Measurements from ENCODE around the gene TCHP. TPM values are rescaled to one million over a fixed set of nuclear protein-coding genes. Genes with fewer than 3 reads are reported as not detected.
A peak's percentile ranks its signal among the peaks of the same experiment; 100 is the strongest.
"Not testable (repeated sequence)": the region's sequence is repeated elsewhere in the genome, so short reads cannot be mapped to it uniquely, and the experiment has no call there.

Gene TCHP
- total RNA-seq, 4 donors from 2014 or later, result 11.4 to 39.6 (median 21.1) TPM

DNA sequence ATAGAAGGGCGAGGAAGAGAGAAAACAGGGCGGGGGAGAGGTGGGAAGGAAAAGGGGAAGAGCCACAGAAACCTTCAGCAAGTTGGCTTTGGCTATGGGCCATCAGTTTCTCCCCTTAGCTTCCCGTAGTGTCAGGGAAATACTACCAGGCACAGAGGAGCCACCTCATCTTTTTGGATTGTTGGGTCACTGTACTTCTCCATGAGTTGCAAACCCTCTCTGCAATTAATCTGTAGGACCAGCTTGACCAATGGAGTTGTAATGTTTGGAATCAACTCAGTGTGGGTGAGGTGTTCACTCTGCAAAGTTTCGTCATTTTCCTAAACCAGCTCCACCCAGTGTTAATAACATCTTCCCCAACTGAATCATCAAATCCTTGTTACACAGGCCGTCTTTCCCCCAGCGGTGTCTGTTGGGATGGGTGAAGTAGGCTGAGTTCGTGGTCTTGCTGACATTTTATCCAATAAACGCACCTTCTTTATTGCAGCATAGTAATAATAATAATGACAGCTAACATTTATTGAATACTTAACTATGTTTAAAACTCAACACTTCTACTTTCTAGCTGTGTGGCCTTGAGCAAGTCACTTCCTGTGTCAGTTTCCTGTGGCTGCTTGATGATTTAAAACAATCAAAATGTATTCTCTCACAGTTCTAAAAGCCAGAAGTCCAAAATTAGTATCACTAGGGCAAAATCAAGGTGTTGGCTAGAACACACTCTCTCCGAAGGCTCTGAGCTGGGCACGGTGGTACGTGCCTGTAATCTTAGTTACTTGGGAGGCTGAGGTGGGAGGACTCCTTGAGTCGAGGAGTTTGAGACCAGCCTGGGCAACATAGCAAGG lies 11.7 kb upstream of the TCHP start:
- whole genome bisulfite sequencing, 2 donors, result 64 to 71% methylated on average over 12 of the region's 12 CpGs
- Histone ChIP-seq H3K9me3 (no peaks in the 10 kb centered on the region), H3K27ac (peak overlapping the region in 3 of 4 donors; percentile 9 to 16 (median 12)), H3K4me1 (peaks cover 0 to 8% (median 0%) of the 10 kb centered on the region in 4 donors), H3K27me3 (peaks cover 0 to 5% of the 10 kb centered on the region in 2 donors), H3K36me3 (no peaks in the 10 kb centered on the region), H3K4me3 (no peak overlapping the region)
- DNase-seq (ENCODE audit: low spot score in 2 of 2), result peak in 1 of 2 donors; percentile 25
- TF ChIP-seq CTCF (IDR thresholded peaks at IDR 0.05), result no peak
- TF ChIP-seq POLR2A (IDR thresholded peaks at IDR 0.05), result no peak
- peak in 1 of 2 donors; percentile 11 for TF ChIP-seq EP300 (IDR thresholded peaks at IDR 0.05)

DNA sequence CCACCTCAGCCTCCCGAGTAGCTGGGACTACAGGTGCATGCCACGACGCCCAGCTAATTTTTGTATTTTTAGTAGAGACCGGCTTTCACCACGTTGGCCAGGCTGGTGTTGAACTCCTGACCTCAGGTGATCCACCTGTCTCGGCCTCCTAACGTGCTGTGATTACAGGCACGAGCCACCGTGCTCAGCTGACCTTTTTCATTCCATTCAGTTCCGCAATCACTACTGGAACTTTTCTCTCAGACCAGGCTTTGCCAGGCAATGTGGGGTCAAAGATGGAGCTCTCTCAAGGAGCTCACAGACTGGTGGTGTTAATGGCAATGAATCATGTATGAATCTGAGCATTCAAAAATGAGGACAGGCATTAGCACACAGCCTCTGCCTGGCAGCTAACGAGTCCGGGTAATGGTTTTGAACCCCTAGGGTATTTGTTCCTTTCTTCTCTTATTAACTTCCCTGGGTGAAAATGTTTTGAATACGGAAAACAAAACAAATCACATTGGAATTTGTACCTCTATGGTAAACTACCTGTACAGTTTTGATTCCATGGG lies 9.4 kb upstream of the TCHP start:
- Histone ChIP-seq H3K9me3 (no peaks in the 10 kb centered on the region), H3K36me3 (no peaks in the 10 kb centered on the region), H3K27me3 (peaks cover 0 to 5% of the 10 kb centered on the region in 2 donors), H3K27ac (no peak overlapping the region), H3K4me1 (peaks cover 0 to 8% (median 0%) of the 10 kb centered on the region in 4 donors), H3K4me3 (no peak overlapping the region)
- WGBS, 2 donors, result 57 to 58% methylated on average over 13 of the region's 13 CpGs
- no peak for DNase-seq (ENCODE audit: low spot score in 2 of 2)
- TF ChIP-seq EP300 (IDR thresholded peaks at IDR 0.05) (no peak), CTCF (IDR thresholded peaks at IDR 0.05) (no peak), POLR2A (IDR thresholded peaks at IDR 0.05) (no peak)

DNA sequence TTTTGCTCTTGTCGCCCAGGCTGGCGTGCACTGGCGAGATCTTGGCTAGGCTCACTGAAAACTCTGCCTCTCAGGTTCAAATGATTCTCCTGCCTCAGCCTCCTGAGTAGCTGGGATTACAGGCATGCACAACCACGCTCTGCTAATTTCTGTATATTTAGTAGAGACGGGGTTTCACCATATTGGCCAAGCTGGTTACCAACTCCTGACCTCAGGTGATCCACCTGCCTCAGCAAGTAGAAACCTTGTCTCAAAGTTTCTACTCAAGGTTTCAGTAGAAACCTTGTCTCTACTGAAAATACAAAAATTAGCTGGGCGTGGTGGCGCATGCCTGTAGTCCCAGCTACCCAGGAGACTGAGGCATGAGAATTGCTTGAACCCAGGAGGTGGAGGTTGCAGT lies 8.3 kb upstream of the TCHP start:
- not testable (repeated sequence) for DNase-seq (ENCODE audit: low spot score in 2 of 2); H3K9me3 ChIP-seq; H3K27ac ChIP-seq; H3K4me1 ChIP-seq; H3K36me3 ChIP-seq; H3K27me3 ChIP-seq; H3K4me3 ChIP-seq
- WGBS, 2 donors, result 87 to 90% methylated on average over 7 of the region's 7 CpGs

DNA sequence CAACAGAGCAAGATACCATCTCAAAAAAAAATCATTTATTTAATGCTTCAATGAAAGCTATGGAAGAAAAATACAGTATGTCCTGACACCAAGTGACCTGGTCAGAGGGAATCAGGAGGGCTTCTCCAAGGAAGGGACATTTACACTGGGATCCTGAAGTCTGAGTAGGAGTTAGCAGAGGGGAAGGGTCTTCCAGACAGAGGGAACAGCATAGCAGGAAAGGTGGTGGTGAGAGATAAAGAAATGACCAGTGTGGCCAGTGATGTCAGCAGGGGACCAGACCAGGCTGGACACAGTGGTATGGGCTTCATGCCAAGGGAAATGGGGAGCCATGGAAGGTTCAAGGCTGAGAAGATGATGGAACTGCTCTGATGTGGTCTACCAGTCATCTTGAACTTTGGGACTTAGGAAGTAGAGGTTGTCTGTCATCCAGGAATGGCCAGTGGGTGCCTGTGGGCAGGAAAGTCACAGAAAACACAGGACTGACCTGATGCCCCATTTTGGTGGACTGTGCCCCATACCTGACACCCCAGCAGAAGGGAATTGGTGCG lies 7.8 kb upstream of the TCHP start:
- H3K9me3 ChIP-seq, result no peaks in the 10 kb centered on the region
- 67 to 89% methylated on average over 1 of the region's 1 CpG for WGBS, 2 donors
- peaks cover 0 to 8% (median 0%) of the 10 kb centered on the region in 4 donors for H3K4me1 ChIP-seq
- TF ChIP-seq POLR2A (IDR thresholded peaks at IDR 0.05), result no peak
- DNase-seq (ENCODE audit: low spot score in 2 of 2), result no peak
- H3K4me3 ChIP-seq, result no peak overlapping the region
- no peaks in the 10 kb centered on the region for H3K36me3 ChIP-seq
- no peaks in the 10 kb centered on the region for H3K27me3 ChIP-seq
- no peak overlapping the region for H3K27ac ChIP-seq

DNA sequence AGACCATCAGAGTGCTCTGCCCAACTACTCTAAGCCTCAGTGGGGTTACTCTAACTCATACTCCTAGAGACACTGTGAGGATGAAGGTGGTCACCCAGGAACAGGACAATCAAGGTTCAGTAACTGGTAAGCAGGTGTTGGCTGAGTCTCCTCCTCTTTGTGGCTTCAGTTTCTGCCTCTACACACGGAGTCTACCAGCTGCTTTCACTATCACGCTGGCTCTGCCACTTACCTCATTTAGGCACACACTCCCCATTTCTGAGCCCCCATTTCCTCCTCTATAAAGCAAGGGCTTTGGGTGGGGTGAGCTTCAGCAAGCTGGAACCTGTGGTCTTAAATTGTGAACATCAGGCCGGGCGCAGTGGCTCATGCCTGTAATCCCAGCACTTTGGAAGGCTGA lies 7.3 kb upstream of the TCHP start:
- 77 to 89% methylated on average over 4 of the region's 4 CpGs for WGBS, 2 donors
- Histone ChIP-seq H3K4me1 (peaks cover 0 to 8% (median 0%) of the 10 kb centered on the region in 4 donors), H3K27me3 (no peaks in the 10 kb centered on the region), H3K27ac (no peak overlapping the region), H3K36me3 (no peaks in the 10 kb centered on the region), H3K9me3 (no peaks in the 10 kb centered on the region), H3K4me3 (no peak overlapping the region)
- TF ChIP-seq EP300 (IDR thresholded peaks at IDR 0.05) (no peak), CTCF (IDR thresholded peaks at IDR 0.05) (no peak), POLR2A (IDR thresholded peaks at IDR 0.05) (no peak)
- DNase-seq (ENCODE audit: low spot score in 2 of 2), result no peak
